Measurements from ENCODE around the gene CEP41. TPM values are rescaled to one million over a fixed set of nuclear protein-coding genes. Genes with fewer than 3 reads are reported as not detected.

The CEP41 gene
- total and polyA plus RNA-seq, 2 experiments from 2014 or later = 17.4 to 25.0 TPM

- Mint-ChIP-seq H3K36me3 (ENCODE audit: low read depth) (no peaks in the 10 kb centered on the region), H3K27ac (no peak overlapping the region), H3K4me1 (no peaks in the 10 kb centered on the region), H3K4me3 (no peak overlapping the region), H3K27me3 (ENCODE audit: insufficient read depth, low read depth, poor library complexity) (peaks cover 2% of the 10 kb centered on the region), H3K9me3 (no peaks in the 10 kb centered on the region)
- Histone ChIP-seq H3K4me2 (no peak overlapping the region), H3K36me3 (ENCODE audit: insufficient read depth) (no peaks in the 10 kb centered on the region), H2AFZ (no peak overlapping the region), H3K79me2 (replicated peaks; ENCODE audit: insufficient read depth) (0 out of 2 replicates have a peak, but pooled peaks cover 1% of the 10 kb centered on the region), H3K4me1 (ENCODE audit: insufficient read depth) (peaks cover 9% of the 10 kb centered on the region), H3K4me3 (no peak overlapping the region), H3K27ac (ENCODE audit: low read depth) (no peak overlapping the region), H4K20me1 (replicated peaks; ENCODE audit: insufficient read depth) (no peaks in the 10 kb centered on the region; the same call in 1 of the 2 replicates), H3K27me3 (ENCODE audit: insufficient read depth) (no peaks in the 10 kb centered on the region), H3F3A (replicated peaks; ENCODE audit: low read depth) (no peaks in the 10 kb centered on the region), H3K9me2 (ENCODE audit: insufficient read depth) (no peaks in the 10 kb centered on the region)
- DNase-seq (ENCODE audit: low spot score) (no peak), ATAC-seq (peak; percentile 57; the same call in 2 of the 3 replicates)
- no peak for TF ChIP-seq JUNB (IDR thresholded peaks at IDR 0.05; ENCODE audit: unreplicated experiment)
- TF ChIP-seq ZNF462 (CRISPR knock-in tag; IDR thresholded peaks at IDR 0.05) = no peak
- TF ChIP-seq REST (IDR thresholded peaks at IDR 0.05; ENCODE audit: unreplicated experiment) = no peak
- no peak for TF ChIP-seq NANOG (IDR thresholded peaks at IDR 0.05; ENCODE audit: borderline replicate concordance)
- no peak for TF ChIP-seq CTCF (conservative IDR thresholded peaks at IDR 0.05; ENCODE audit: low read depth in 2 of 2)
- no peak for TF ChIP-seq CREB1 (CRISPR knock-in tag; IDR thresholded peaks at IDR 0.05; ENCODE audit: low read depth)
- TF ChIP-seq ZNF331 (CRISPR knock-in tag; IDR thresholded peaks at IDR 0.05; ENCODE audit: low read depth) = no peak
- no peak for TF ChIP-seq ZNF114 (CRISPR knock-in tag; IDR thresholded peaks at IDR 0.05)
- TF ChIP-seq STAT1 (IDR thresholded peaks at IDR 0.05; ENCODE audit: unreplicated experiment) = no peak
- TF ChIP-seq EZH2phosphoT487 (IDR thresholded peaks at IDR 0.05; ENCODE audit: unreplicated experiment) = no peak
- TF ChIP-seq EZH2 (IDR thresholded peaks at IDR 0.05; ENCODE audit: low read depth, unreplicated experiment) = no peak
- TF ChIP-seq ETS1 (IDR thresholded peaks at IDR 0.05) = no peak
- TF ChIP-seq POLR2AphosphoS5 (IDR thresholded peaks at IDR 0.05; ENCODE audit: low read depth) = no peak
Observed at GRCh38 chr7:130429019-130429418, 11.8 kb downstream of the CEP41 start.

Measured in GM23338 (cell line).